A549 (cell line): ENCODE results near the gene CRISPLD2.

Experiments used
- BHLHE40 ChIP-seq: IDR thresholded peaks from 2 replicates; pipeline ENCODE4 v1.6.1; 2012; ENCODE audit warnings: low read depth, low read length, inconsistent platforms
- CHD2 ChIP-seq: fragments of 150-350 bp; IDR thresholded peaks from 2 replicates; pipeline ENCODE4 v1.6.1; 2014; ENCODE audit warnings: low read length; ENCODE audit not compliant: partially characterized antibody
- EP300 ChIP-seq, 2 experiments: fragments of >200 bp; sonication (Bioruptor Twin); formaldehyde crosslinking; IDR thresholded peaks; 2 replicates in 1 of 2; 3 replicates in 1 of 2; pipeline ENCODE4 v1.6.1; 2016 to 2017
- JUN ChIP-seq, 2 experiments: fragments of >200 bp; sonication (Bioruptor Twin); formaldehyde crosslinking; IDR thresholded peaks; 2 replicates in 1 of 2; 3 replicates in 1 of 2; pipeline ENCODE4 v1.6.1; 2016 to 2017
- JUNB ChIP-seq: fragments of >200 bp; sonication (Bioruptor Twin); formaldehyde crosslinking; IDR thresholded peaks from 2 replicates; pipeline ENCODE4 v1.6.1; 2016
- NFE2L2 ChIP-seq: fragments of 150-350 bp; conservative IDR thresholded peaks from 2 replicates; pipeline ENCODE4 v1.6.1; 2014; ENCODE audit warnings: low read length
- POLR2A ChIP-seq: IDR thresholded peaks from 2 replicates; pipeline ENCODE4 v1.6.1; 2012; ENCODE audit warnings: mild to moderate bottlenecking, low read length
- RAD21 ChIP-seq, 2 experiments: fragments of >200 bp in 1 of 2; sonication (Bioruptor Twin) in 1 of 2; formaldehyde crosslinking in 1 of 2; IDR thresholded peaks in 1 of 2; conservative IDR thresholded peaks in 1 of 2; 2 replicates in 1 of 2; 3 replicates in 1 of 2; pipeline ENCODE4 v1.6.1; 2012 to 2018; ENCODE audit warnings: inconsistent platforms in 1 of 2
- SMC3 ChIP-seq: fragments of >200 bp; sonication (Bioruptor Twin); formaldehyde crosslinking; IDR thresholded peaks from 3 replicates; pipeline ENCODE4 v1.6.1; 2018; ENCODE audit warnings: inconsistent platforms
- TF ChIP-seq, protein P1 (sequence below): fragments of >200 bp; sonication (Bioruptor Twin); formaldehyde crosslinking; IDR thresholded peaks from 3 replicates; pipeline ENCODE4 v1.5.1; 2016
- TF ChIP-seq, protein P2 (sequence below): IDR thresholded peaks from 2 replicates; pipeline ENCODE4 v1.6.1; 2012

DNA sequence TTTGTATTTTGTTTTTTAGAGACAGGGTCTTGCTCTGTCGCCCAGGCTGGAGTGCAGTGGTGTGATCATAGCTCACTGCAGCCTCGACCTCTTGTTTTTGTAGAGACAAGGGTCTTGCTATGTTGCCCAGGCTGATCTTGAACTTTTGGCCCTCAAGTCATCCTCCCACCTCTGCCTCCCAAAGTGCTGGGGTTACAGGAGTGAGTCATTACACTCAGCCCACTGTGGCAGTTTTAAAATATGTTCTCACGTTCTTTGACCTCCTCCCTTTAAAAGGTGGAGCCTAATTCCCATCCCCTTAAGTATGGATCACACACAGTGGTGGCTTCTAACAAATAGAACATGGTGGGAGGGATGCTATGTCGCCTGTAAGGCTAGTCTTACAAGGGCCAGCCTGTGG is 123.8 kb downstream of the CRISPLD2 start:
- no peak for TF ChIP-seq NFE2L2
- TF ChIP-seq POLR2A: no peak
- no peak for TF ChIP-seq JUNB
- no peak for TF ChIP-seq EP300 (IDR thresholded peaks at IDR 0.05)
- TF ChIP-seq, protein P1, sequence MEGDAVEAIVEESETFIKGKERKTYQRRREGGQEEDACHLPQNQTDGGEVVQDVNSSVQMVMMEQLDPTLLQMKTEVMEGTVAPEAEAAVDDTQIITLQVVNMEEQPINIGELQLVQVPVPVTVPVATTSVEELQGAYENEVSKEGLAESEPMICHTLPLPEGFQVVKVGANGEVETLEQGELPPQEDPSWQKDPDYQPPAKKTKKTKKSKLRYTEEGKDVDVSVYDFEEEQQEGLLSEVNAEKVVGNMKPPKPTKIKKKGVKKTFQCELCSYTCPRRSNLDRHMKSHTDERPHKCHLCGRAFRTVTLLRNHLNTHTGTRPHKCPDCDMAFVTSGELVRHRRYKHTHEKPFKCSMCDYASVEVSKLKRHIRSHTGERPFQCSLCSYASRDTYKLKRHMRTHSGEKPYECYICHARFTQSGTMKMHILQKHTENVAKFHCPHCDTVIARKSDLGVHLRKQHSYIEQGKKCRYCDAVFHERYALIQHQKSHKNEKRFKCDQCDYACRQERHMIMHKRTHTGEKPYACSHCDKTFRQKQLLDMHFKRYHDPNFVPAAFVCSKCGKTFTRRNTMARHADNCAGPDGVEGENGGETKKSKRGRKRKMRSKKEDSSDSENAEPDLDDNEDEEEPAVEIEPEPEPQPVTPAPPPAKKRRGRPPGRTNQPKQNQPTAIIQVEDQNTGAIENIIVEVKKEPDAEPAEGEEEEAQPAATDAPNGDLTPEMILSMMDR: no peak
- TF ChIP-seq, protein P2, sequence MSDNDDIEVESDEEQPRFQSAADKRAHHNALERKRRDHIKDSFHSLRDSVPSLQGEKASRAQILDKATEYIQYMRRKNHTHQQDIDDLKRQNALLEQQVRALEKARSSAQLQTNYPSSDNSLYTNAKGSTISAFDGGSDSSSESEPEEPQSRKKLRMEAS: no peak
- no peak for TF ChIP-seq RAD21 (conservative IDR thresholded peaks at IDR 0.05 in 1 of 2, IDR thresholded peaks at IDR 0.05 in 1 of 2)
- TF ChIP-seq BHLHE40: no peak
- TF ChIP-seq JUN (IDR thresholded peaks at IDR 0.05): no peak
- no peak for TF ChIP-seq CHD2
- no peak for TF ChIP-seq SMC3
